CD4-positive, alpha-beta T cell treated with Interleukin-1 beta for 1 hour (primary cell): ENCODE measurements around the gene GPR173.

Source experiments
- DNase-seq, 2 donors: peaks; one replicate each; pipeline ENCODE4 v3.0.0-alpha.2; 2020 to 2022

Gene GPR173

DNA sequence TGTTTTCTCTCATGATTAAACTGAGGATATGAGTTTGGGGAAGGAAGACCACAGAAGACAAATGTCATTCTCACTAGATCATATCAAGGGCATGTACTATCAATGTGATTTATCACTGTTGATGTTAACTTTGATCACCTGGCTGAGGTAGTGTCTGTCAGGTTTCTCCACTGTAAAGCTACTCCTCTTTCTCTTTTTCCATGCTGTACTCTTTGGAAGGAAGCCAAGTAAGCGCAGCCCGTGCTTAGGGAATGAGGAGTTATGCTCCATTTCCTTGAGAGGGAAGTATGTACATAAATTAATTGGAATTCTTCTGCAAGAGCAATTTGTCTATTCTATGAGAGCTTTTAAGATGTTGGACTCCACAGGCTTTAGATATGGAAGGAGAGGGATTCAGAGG is 41.3 kb downstream of the GPR173 start:
- DNase-seq, result no peak

DNA sequence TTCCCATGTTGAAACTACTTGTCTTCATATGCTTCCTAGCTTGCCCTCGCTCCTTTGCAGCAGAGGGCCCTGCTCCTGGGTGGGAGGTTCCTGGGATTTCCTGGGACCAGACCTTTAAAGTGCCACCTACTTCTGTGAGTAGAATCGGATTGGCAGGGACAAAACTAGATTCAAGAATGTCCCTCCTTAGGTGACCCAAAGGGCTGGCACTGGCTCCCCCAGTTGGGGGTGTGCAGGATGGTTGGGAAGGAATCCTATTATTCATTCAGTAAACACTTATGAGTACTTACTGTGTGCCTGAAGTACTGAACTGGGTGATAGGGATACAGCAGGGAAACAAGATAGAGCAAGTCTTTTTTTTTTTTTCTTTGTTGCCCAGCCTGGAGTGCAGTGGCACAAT is 42.8 kb downstream of the GPR173 start:
- no peak for DNase-seq

DNA sequence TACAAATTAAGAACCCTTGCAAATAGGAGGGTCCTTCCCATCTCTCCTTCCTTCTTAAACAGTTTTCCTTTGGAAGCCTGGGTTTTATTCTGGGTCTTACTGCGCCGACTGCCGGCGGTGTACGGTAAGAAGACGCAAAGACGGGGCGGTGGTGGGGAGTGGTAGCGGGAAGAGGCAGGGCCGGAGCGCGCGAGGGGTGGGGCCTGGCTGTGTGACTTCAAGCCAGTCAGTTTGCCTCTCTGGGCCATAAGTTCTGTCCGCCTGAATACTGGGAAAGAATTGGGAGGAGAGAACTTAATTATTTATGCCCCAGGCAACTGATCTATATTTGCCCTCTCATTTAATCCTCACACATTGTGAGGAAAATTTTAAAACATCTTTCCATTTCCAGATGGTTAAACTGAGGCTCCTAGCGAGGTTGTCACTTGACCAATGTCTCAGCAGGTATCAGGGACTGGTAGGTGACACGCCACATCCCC is 44.6 kb downstream of the GPR173 start:
- peak; percentile 75 to 76 for DNase-seq

DNA sequence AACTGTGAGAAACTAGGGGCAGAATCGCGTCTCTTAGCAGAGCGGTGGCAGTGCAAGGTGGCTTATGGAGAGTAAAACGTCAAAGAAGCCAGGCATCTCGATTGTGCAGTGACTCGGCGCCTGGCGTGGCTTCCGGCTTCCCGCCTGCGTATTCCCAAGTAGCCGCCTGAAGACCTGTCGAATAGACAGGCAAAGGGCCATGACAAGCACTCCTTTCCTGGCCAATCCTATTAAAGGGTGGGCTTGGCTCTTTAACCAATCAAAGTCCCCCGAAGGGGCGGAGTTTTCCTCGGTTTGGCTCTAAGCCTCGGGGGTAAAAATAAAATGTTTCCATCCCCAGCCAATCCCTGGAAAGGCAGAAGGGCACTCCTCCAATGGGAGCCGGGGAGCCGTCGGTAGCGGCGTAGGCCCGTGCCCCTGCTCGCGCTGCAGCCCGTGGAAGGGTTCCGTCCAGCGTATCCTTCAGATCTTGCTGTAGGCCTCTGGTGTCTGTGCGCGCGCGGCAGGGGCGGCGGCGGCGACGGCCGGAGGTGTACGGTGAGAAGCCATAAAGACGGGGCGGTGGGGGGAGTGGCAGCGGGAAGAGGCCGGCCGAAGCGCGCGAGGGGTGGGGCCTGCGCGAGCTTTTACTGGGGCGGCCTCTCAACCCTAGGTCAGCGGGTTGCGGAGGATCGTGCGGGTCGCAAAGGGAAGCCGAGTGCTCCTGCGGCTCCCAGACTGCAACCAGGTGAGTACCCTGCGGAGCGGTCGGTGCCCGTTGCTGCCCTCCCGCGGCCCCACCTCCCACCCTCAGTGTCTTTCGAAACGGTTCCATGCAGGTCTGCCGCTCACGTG is 45.4 kb downstream of the GPR173 start, which contains the start of gene KANTR:
KANTR (plus strand) TSS at position 395 of the 834 bp plus-strand sequence. CDS start 30,131 bp downstream, outside the sequence.
- peak; percentile 84 to 89 for DNase-seq

- no peak for DNase-seq
Measured at GRCh38 chrX:53094582-53094905, 46.0 kb downstream of the GPR173 start.

DNA sequence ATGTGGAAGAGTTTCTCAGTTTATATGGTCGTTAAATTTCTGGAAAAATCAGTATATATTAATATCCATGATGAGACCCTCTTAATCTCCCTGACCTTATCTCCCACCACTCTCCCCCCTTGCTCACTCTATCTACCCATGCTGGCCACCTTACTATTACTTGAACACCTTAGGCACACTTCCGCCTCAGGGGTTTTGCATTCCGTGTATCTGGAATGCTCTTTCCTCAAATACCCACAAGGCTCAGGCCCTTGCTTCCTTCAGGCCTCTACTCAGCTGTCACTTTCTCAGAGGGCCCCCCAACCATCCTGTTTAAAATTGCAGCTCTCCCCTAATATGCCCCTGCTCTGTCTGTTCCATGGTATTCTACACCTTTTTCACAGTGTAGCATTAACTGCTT is 47.2 kb downstream of the GPR173 start:
- no peak for DNase-seq

DNA sequence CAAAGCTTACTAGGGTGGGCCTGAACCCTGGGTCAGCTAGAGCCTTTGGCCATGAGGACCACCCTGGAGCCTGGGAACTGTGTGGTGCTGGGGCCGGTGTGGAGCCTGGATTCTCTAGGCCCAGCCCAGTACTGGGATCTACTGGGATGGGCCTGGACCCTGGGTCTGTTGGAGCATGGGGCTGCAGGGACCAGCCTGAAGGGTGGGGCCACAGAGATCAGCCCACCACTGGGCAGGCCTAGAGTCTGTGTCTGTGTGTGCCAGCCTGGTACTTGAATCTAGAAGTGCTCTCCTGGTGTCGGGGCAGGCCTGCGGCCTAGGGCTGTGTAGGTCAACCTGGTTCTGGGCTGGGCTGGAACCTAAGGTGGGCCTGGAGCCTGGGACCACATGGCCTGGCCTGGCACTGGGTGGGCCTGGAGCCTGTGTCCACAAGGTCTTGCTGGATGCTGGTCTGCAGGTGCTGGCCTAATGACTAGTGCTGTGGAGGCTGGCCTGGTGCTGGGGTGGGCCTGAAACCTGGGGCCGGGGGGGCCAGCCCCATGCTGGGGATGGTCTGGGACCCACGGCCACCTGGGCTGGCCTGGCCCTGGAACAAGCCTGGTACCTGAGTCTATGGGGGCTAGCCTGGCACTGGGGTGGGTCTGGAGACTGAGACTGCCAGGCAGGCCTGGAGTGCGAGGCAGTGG is 66.4 kb downstream of the GPR173 start:
- DNase-seq, result no peak

DNA sequence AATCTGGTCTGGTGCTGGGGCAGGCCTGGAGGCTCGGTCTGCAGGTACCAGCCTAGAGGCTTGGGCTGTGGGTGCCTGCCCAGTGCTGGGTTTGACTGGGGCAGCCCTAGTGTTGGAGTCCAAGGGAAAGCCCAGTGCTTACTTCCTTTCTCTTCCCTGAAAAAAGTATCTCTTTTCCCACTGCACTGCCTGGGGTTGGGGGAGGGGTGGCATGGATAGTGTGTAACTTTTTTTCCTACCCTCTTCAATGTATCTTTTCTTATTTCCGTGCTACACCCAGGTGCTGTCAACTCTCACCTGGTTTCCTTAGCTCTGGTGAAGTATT is 66.9 kb downstream of the GPR173 start:
- no peak for DNase-seq

- no peak for DNase-seq
Measured at GRCh38 chrX:53116101-53116500, 67.5 kb downstream of the GPR173 start.

- DNase-seq, result no peak
Measured at GRCh38 chrX:53122013-53122412, 73.4 kb downstream of the GPR173 start.

DNA sequence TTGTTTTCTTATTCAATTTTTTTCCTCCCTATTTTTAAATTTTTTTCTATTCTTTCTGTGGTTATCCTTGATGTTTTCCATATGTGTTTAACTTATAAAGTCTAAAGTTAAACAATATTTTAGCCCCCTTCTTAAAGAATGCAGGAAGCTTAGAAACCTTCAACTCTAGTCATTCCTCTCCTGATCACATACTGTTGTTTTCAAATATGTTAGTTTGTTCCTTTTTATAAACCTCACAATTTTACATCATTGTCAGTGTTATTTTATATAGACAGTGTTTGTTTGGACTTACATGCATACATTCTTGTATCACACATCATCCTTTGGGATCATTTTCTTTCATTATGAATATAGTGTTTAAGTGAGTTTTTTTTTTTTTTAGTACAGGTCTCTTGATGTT is 76.9 kb downstream of the GPR173 start:
- no peak for DNase-seq

DNA sequence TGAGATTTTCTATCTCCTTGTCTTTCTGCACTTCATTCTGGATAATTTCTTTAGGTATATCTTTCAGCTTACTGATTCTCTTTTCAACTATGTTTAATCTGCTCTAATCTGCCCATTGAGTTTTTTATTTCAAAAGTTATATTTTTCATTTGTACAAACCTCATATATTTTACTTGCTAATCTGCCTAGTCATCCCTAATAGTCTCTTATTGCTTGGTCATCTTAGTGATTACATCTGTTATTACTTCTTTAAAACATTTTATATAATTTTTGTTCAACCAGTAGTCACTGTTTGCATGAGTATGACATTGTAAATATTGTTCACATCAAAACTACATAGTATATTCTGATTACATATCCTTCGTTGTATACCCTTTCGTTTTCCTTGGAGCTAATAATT is 77.8 kb downstream of the GPR173 start:
- no peak for DNase-seq

DNA sequence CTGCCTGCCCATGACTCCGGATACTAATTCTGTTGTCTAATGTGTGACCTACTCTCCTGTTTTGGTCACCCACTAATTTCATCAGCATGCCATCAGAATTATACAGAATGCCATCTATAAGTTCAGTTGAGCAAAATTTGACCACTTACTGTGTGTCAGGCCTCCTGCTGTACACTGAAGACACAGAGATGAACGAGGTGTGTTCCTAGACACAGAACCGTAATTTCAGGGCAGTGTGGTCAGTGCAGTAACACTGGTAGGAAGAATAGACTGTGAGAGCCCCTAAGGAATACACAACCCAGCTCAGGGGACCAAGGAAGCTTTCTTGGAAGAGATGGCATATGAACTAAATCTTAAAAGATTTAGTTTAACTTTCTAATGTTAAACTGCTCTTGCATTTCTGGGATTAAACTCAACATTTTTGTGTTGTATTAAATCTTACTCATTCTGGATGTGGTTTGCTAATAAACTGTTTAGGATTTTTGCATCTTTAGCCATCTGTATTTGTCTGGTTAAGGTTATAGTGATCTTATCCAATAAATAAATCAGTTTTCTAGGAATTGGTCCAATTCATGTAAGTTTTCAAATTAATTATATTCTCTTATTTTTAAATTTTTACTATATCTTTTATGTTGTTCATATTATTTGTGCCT is 79.6 kb downstream of the GPR173 start:
- DNase-seq, result no peak
